Kidney epithelial cell (primary cell): ENCODE measurements around the gene GMPR. TPM values are rescaled to one million over a fixed set of nuclear protein-coding genes. Genes with fewer than 3 reads are reported as not detected.

Source experiments
- DNase-seq: peaks from one replicate; pipeline ENCODE4 v3.0.0-alpha.2; 2010; ENCODE audit warnings: low read depth
- H3K27me3 ChIP-seq: 2 replicates; pipeline ENCODE4 v1.6.0; 2011; ENCODE audit warnings: low read length; ENCODE audit not compliant: control insufficient read depth, insufficient read depth
- H3K36me3 ChIP-seq: 2 replicates; pipeline ENCODE4 v1.5.1; 2011; ENCODE audit warnings: low read length; ENCODE audit not compliant: control insufficient read depth, insufficient read depth
- H3K4me3 ChIP-seq: 2 replicates; pipeline ENCODE4 v1.5.1; 2011; ENCODE audit warnings: low read depth, mild to moderate bottlenecking, control low read depth, low read length
- total RNA-seq: library from RNA; depleted of rRNA; stranded (reverse); fragments of >200 nt; gene quantifications from 2 replicates; pipeline ENCODE4 v1.2.3, GENCODE V29; 2015
- TF ChIP-seq, protein P1 (sequence below): IDR thresholded peaks from 2 replicates; pipeline ENCODE4 v1.5.1; 2011; ENCODE audit warnings: mild to moderate bottlenecking, moderate library complexity, low read length, control low read depth, inconsistent platforms; ENCODE audit not compliant: insufficient read depth, poor library complexity, severe bottlenecking

GMPR gene
- total RNA-seq, 1 donor from 2014 or later: 2.5 TPM

DNA sequence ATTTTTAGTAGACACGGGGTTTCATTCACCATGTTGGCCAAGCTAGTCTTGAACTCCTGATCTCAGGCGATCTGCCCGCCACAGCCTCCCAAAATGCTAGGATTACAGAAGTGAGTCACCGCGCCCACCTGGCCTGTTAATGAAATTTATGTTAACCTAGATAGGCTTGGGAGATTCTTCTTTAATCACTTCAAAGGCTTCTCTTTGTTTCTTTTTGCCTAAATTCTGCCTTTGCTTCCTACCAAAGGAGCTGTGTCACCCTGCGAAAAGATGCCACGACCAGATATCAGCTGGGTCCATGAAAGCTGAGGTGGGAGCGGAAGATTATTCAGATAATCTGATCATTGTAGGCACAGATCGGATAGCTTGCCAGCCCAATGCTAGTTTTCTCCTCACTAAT, 75.3 kb downstream of the GMPR start:
- H3K36me3 ChIP-seq: no peaks in the 10 kb centered on the region
- no peak for DNase-seq
- H3K27me3 ChIP-seq: no peaks in the 10 kb centered on the region
- H3K4me3 ChIP-seq: no peak overlapping the region
- TF ChIP-seq, protein P1, sequence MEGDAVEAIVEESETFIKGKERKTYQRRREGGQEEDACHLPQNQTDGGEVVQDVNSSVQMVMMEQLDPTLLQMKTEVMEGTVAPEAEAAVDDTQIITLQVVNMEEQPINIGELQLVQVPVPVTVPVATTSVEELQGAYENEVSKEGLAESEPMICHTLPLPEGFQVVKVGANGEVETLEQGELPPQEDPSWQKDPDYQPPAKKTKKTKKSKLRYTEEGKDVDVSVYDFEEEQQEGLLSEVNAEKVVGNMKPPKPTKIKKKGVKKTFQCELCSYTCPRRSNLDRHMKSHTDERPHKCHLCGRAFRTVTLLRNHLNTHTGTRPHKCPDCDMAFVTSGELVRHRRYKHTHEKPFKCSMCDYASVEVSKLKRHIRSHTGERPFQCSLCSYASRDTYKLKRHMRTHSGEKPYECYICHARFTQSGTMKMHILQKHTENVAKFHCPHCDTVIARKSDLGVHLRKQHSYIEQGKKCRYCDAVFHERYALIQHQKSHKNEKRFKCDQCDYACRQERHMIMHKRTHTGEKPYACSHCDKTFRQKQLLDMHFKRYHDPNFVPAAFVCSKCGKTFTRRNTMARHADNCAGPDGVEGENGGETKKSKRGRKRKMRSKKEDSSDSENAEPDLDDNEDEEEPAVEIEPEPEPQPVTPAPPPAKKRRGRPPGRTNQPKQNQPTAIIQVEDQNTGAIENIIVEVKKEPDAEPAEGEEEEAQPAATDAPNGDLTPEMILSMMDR: no peak

GRCh38 chr6:16314296-16314695, 75.9 kb downstream of the GMPR start:
- H3K4me3 ChIP-seq: no peak overlapping the region
- DNase-seq: no peak
- no peaks in the 10 kb centered on the region for H3K27me3 ChIP-seq
- no peaks in the 10 kb centered on the region for H3K36me3 ChIP-seq
- TF ChIP-seq, protein P1: no peak

- no peak for DNase-seq
- TF ChIP-seq, protein P1: peak; percentile 75
- Histone ChIP-seq H3K36me3 (no peaks in the 10 kb centered on the region), H3K27me3 (no peaks in the 10 kb centered on the region), H3K4me3 (no peak overlapping the region)
Measured at GRCh38 chr6:16316741-16317251, 78.4 kb downstream of the GMPR start.

DNA sequence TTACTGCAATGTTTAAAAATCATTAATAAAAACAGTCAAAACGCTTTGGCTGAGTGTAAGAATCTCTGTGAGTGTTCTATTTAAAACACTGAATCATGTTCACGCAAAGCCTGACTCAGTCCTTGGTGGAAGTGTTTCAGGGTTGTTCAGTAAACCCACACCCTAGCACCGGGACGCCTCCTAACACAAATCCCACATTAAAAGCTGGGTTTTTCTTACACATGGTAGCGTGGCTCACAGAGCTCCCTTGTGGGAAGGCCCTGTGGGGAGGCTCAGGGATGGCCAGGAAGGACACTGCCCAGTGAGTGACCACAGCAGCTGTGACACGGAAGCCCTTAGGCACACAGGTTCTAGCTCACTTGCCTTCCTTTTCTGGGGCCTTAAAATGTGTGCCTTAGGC, 80.2 kb downstream of the GMPR start:
- H3K36me3 ChIP-seq: no peaks in the 10 kb centered on the region
- no peaks in the 10 kb centered on the region for H3K27me3 ChIP-seq
- no peak overlapping the region for H3K4me3 ChIP-seq
- DNase-seq: no peak
- TF ChIP-seq, protein P1: no peak

DNA sequence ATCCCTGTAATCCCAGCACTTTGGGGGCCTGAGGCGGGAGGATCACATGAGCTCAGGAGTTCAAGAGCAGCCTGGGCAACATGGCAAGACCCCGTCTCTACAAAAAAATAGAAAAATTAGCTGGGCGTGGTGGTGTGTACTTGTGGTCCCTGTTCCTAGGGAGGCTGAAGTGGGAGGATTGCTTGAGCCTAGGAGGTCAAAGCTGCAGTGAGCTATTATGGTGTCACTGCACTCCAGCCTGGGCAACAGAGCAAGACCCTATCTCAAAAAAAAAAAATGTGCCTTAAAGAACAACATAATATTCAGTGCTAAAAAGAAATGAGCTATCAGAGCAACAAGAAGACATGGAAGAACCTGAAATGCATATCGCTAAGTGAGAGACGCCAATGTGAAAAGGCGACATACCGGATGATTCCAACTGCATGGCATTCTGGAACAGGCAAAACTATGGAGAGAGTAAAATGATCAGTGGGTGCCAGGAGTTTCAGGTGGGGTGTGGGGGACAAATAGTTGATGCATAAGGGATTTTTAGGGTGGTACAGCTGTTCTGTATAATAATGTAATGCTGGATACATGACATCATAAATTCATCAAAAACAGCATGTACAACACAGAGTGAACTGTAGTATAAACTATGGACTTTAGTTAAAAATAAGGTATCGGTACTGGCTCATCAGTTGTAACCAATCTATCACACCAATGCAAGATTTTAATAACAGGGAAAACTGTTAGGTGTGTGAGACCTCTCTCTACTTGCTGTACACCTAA, 80.8 kb downstream of the GMPR start:
- H3K36me3 ChIP-seq: no peaks in the 10 kb centered on the region
- H3K4me3 ChIP-seq: no peak overlapping the region
- no peaks in the 10 kb centered on the region for H3K27me3 ChIP-seq
- TF ChIP-seq, protein P1: no peak
- no peak for DNase-seq
